OCI-LY7 (cell line): ENCODE data around the gene GPATCH8. TPM values are rescaled to one million over a fixed set of nuclear protein-coding genes. Genes with fewer than 3 reads are reported as not detected.

Experiments used
- BruUV-seq: library from RNA; stranded (reverse); fragments of 400-500 nt; replicated peaks from 2 replicates; lab custom pipeline; 2021; lab: Mats Ljungman, UMichigan
- CTCF ChIA-PET: fragments of 300-600 bp; sonication (Branson Sonifier 250); formaldehyde crosslinking; loops from one replicate; lab custom pipeline; 2022; ENCODE audit warnings: antibody characterized with exemption; ENCODE audit not compliant: unreplicated experiment; lab: Charles Lee
- POLR2A ChIA-PET: fragments of 300-600 bp; sonication (Branson Sonifier 250); formaldehyde crosslinking; loops from one replicate; lab custom pipeline; 2022; ENCODE audit warnings: antibody characterized with exemption; lab: Charles Lee
- DNase-seq: peaks from one replicate; pipeline ENCODE4 v3.0.0-alpha.2; 2015; ENCODE audit warnings: low spot score
- H2AFZ ChIP-seq: fragments of 200-600 bp; sonication (generic), shearing (Covaris generic); 2 replicates; pipeline ENCODE4 v1.6.1; 2014; ENCODE audit warnings: mild to moderate bottlenecking, antibody characterized with exemption, low read length, moderate library complexity
- H3K27ac ChIP-seq: fragments of 200-600 bp; sonication (generic); 2 replicates; pipeline ENCODE4 v1.5.1; 2014; ENCODE audit warnings: mixed run types, low read depth, mild to moderate bottlenecking, moderate library complexity, low read length, inconsistent platforms; ENCODE audit not compliant: poor library complexity, severe bottlenecking
- H3K36me3 ChIP-seq: fragments of 200-600 bp; sonication (generic); 2 replicates; pipeline ENCODE4 v1.6.1; 2014; ENCODE audit warnings: mild to moderate bottlenecking, antibody characterized with exemption, low read length, moderate library complexity, mixed read lengths; ENCODE audit not compliant: insufficient read depth
- H3K4me1 ChIP-seq: fragments of 200-600 bp; sonication (generic); 2 replicates; pipeline ENCODE4 v1.5.1; 2014; ENCODE audit warnings: mild to moderate bottlenecking, low read length; ENCODE audit not compliant: insufficient read depth, poor library complexity, severe bottlenecking
- H3K4me2 ChIP-seq: fragments of 200-600 bp; sonication (generic); 2 replicates; pipeline ENCODE4 v1.6.1; 2014; ENCODE audit warnings: mild to moderate bottlenecking, low read length
- H3K4me3 ChIP-seq: fragments of 200-600 bp; sonication (generic); 2 replicates; pipeline ENCODE4 v1.5.1; 2014; ENCODE audit warnings: mild to moderate bottlenecking, low read depth, low read length; ENCODE audit not compliant: poor library complexity, severe bottlenecking
- H3K79me2 ChIP-seq: fragments of 200-600 bp; sonication (generic); 2 replicates; pipeline ENCODE4 v1.6.1; 2016; ENCODE audit warnings: low read depth, mild to moderate bottlenecking, low read length, moderate library complexity, mixed read lengths; ENCODE audit not compliant: insufficient read depth
- H3K9me2 ChIP-seq: fragments of 200-600 bp; sonication (generic); 2 replicates; pipeline ENCODE4 v1.6.1; 2016; ENCODE audit warnings: mild to moderate bottlenecking, low read length, mixed read lengths; ENCODE audit not compliant: insufficient read depth
- H3K9me3 ChIP-seq: fragments of 200-600 bp; sonication (generic); 2 replicates; pipeline ENCODE4 v1.6.1; 2014; ENCODE audit warnings: mild to moderate bottlenecking, mixed run types, low read length, mixed read lengths
- H4K20me1 ChIP-seq: fragments of 200-600 bp; sonication (generic); 2 replicates; pipeline ENCODE4 v1.6.1; 2014; ENCODE audit warnings: mild to moderate bottlenecking, antibody characterized with exemption, low read length, moderate library complexity, mixed read lengths; ENCODE audit not compliant: insufficient read depth
- CTCF ChIP-seq: fragments of 200-600 bp; sonication (generic); conservative IDR thresholded peaks from 2 replicates; pipeline ENCODE4 v1.5.1; 2014; ENCODE audit warnings: mild to moderate bottlenecking, antibody characterized with exemption, low read length, moderate library complexity, mixed read lengths
- EZH2phosphoT487 ChIP-seq: fragments of 200-600 bp; sonication (generic); IDR thresholded peaks from 2 replicates; pipeline ENCODE4 v1.6.1; 2018; ENCODE audit warnings: low read depth, borderline replicate concordance, mild to moderate bottlenecking, mixed run types, antibody characterized with exemption, low read length, moderate library complexity, mixed read lengths
- intact Hi-C: fragments of 100-400 bp; cut with micrococcal nuclease; formaldehyde crosslinking; loops from one replicate; pipeline ENCODE4 v1.10.0; 2022; ENCODE audit not compliant: unreplicated experiment
- total RNA-seq, 2 experiments: library from RNA; depleted of rRNA in 1 of 2; stranded (reverse); fragments of >200 nt in 1 of 2; shearing (Covaris generic) in 1 of 2; gene quantifications; 2 replicates each; pipeline ENCODE4 v1.2.3, GENCODE V29; 2014 to 2022

Gene GPATCH8
- total RNA-seq, 2 experiments from 2014 or later = 24.7 to 61.1 TPM

GRCh38 chr17:44502598-44503146, 534 bp downstream of the GPATCH8 start:
- no peak for TF ChIP-seq EZH2phosphoT487
- no peak for TF ChIP-seq CTCF
- H2AFZ ChIP-seq = 0 out of 2 replicates have a peak overlapping the region, but pooled peaks have one; percentile 37
- intact Hi-C loops = loop anchor here (10.0 kb wide), 1 partner anchor 288 kb away; the partner anchor contains the start of gene UBTF

GRCh38 chr17:44501866-44502375, 1.3 kb downstream of the GPATCH8 start:
- peak overlapping the region; percentile 93 for H3K4me2 ChIP-seq
- intact Hi-C loops = loop anchor here (10.0 kb wide), 1 partner anchor 287 kb away; the partner anchor contains the start of gene UBTF
- H4K20me1 ChIP-seq = peaks cover 40% of the 10 kb centered on the region
- H3K9me3 ChIP-seq = no peaks in the 10 kb centered on the region
- ChIA-PET CTCF (interaction anchor here (0.5 kb wide), 1 partner anchor 21 kb away, joined by 3 read pairs; no protein-coding TSS in a partner anchor), POLR2A (interaction anchor here (0.6 kb wide), 1 partner anchor 94 kb away, joined by 3 read pairs; no protein-coding TSS in a partner anchor)
- TF ChIP-seq EZH2phosphoT487 = no peak
- no peak for TF ChIP-seq CTCF
- peaks cover 68% of the 10 kb centered on the region for H3K79me2 ChIP-seq
- no TSS peak for BruUV-seq
- H3K4me3 ChIP-seq = peak overlapping the region; percentile 92
- H3K9me2 ChIP-seq = no peaks in the 10 kb centered on the region
- peaks cover 27% of the 10 kb centered on the region for H3K36me3 ChIP-seq
- peak; percentile 28 for DNase-seq
- peak overlapping the region; percentile 83 for H3K27ac ChIP-seq
- H2AFZ ChIP-seq = no peak overlapping the region
- H3K4me1 ChIP-seq = peaks cover 43% of the 10 kb centered on the region

More at GRCh38 chr17:44502598-44503146, 534 bp downstream of the GPATCH8 start:
- peak overlapping the region; percentile 92 for H3K4me3 ChIP-seq
- BruUV-seq = no TSS peak
- H3K4me2 ChIP-seq = peak overlapping the region; percentile 93
- H3K4me1 ChIP-seq = peaks cover 40% of the 10 kb centered on the region
- peak overlapping the region; percentile 83 for H3K27ac ChIP-seq
- peaks cover 26% of the 10 kb centered on the region; the same call in 1 of the 2 replicates for H3K36me3 ChIP-seq
- peaks cover 61% of the 10 kb centered on the region for H3K79me2 ChIP-seq
- CTCF ChIA-PET = interaction anchor here (0.5 kb wide), 1 partner anchor 22 kb away, joined by 3 read pairs; no protein-coding TSS in a partner anchor
- H4K20me1 ChIP-seq = peaks cover 40% of the 10 kb centered on the region
- POLR2A ChIA-PET = interaction anchor here (0.6 to 1.4 kb wide), 5 partner anchors 16 to 94 kb away, joined by 3 to 4 read pairs (median 3); no protein-coding TSS in a partner anchor
- H3K9me3 ChIP-seq = no peaks in the 10 kb centered on the region
- DNase-seq = peak; percentile 21
- no peaks in the 10 kb centered on the region for H3K9me2 ChIP-seq
